ENCODE data around the gene LRRC32.

GRCh38 chr11:76671626-76672309, 1.2 kb upstream of the LRRC32 start:
- TF ChIP-seq, protein P1, sequence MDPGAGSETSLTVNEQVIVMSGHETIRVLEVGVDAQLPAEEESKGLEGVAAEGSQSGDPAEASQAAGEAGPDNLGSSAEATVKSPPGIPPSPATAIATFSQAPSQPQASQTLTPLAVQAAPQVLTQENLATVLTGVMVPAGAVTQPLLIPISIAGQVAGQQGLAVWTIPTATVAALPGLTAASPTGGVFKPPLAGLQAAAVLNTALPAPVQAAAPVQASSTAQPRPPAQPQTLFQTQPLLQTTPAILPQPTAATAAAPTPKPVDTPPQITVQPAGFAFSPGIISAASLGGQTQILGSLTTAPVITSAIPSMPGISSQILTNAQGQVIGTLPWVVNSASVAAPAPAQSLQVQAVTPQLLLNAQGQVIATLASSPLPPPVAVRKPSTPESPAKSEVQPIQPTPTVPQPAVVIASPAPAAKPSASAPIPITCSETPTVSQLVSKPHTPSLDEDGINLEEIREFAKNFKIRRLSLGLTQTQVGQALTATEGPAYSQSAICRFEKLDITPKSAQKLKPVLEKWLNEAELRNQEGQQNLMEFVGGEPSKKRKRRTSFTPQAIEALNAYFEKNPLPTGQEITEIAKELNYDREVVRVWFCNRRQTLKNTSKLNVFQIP (CRISPR knock-in tag; IDR thresholded peaks at IDR 0.05; ENCODE audit: borderline replicate concordance, low read depth): no peak
- TF ChIP-seq RARB (CRISPR knock-in tag; IDR thresholded peaks at IDR 0.05) (no peak), TCF4 (CRISPR knock-in tag; IDR thresholded peaks at IDR 0.05; ENCODE audit: borderline replicate concordance) (no peak), PATZ1 (CRISPR knock-in tag; IDR thresholded peaks at IDR 0.05; ENCODE audit: borderline replicate concordance) (no peak), TOX (CRISPR knock-in tag; IDR thresholded peaks at IDR 0.05; ENCODE audit: borderline replicate concordance) (no peak), GLIS3 (CRISPR knock-in tag; IDR thresholded peaks at IDR 0.05) (no peak), ZNF565 (CRISPR knock-in tag; conservative IDR thresholded peaks at IDR 0.05; ENCODE audit: low read depth) (no peak), ZFP3 (CRISPR knock-in tag; IDR thresholded peaks at IDR 0.05) (no peak), ZC3H10 (CRISPR knock-in tag; IDR thresholded peaks at IDR 0.05) (no peak), BACH2 (CRISPR knock-in tag; IDR thresholded peaks at IDR 0.05; ENCODE audit: borderline replicate concordance) (no peak)
- TF ChIP-seq, protein P2, sequence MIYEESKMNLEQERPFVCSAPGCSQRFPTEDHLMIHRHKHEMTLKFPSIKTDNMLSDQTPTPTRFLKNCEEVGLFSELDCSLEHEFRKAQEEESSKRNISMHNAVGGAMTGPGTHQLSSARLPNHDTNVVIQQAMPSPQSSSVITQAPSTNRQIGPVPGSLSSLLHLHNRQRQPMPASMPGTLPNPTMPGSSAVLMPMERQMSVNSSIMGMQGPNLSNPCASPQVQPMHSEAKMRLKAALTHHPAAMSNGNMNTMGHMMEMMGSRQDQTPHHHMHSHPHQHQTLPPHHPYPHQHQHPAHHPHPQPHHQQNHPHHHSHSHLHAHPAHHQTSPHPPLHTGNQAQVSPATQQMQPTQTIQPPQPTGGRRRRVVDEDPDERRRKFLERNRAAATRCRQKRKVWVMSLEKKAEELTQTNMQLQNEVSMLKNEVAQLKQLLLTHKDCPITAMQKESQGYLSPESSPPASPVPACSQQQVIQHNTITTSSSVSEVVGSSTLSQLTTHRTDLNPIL (CRISPR knock-in tag; IDR thresholded peaks at IDR 0.05; ENCODE audit: low read depth): no peak

Measured in SK-N-SH treated with all-trans-retinoic acid at 6 μM for 48 hours (cell line).